ENCODE measurements around the gene RPN1. TPM values are rescaled to one million over a fixed set of nuclear protein-coding genes. Genes with fewer than 3 reads are reported as not detected.
A peak's percentile ranks its signal among the peaks of the same experiment; 100 is the strongest.

RPN1 gene
- total and polyA plus RNA-seq, 2 of the 13 experiments (the other 11 are each of a cell fraction or from before 2014, with no cell fraction given): 290 to 342 TPM

DNA sequence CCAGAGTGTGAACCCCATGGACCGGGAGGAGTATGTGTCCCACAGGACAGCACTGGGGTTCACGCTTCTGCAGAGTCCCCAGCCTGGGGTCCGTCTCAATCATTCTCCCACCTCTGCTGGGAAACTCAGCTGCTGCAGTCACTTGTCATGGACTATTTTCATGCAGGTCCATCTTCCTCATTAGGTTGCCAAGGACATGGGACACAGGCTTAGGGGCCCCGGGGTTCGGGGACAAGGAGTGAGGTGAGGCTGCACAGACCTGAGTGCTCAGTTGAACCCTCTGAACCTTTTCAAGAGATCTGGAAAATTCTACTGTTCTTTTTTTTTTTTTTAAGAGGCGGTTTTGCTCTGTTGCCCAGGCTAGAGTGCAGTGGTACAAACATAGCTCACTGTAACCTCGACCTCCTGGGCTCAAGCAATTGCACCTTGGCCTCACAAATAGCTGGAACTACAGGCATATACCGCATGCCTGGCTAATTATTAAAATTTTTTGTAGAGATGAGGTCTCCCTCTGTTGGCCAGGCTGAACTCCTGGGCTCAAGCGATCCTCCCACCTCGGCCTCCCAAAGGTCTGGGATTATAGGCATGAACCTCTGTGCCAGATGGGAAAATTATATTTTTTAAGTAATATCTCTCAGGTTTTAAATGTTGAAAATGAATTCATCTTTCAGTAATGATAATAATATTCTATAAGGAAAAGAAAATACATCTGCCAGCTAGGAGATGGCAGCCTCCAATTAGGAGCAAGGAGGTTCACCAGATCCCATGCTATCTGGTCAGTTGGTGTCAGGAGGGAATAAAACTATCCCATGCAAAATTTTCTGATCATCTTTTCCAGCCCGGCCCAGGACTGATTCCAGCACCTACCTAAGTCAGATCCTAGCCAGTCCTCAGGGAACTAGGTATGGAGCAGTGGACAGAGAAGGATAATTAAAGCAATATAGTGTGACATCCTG is 45.2 kb downstream of the RPN1 start (continued):
- TF ChIP-seq TAF1 (CRISPR knock-in tag; IDR thresholded peaks at IDR 0.05) (peak; percentile 25; the same call in 1 of the 2 replicates), ZNF607 (CRISPR knock-in tag; IDR thresholded peaks at IDR 0.05; ENCODE audit: borderline replicate concordance) (0 out of 2 replicates have a peak, but pooled peaks have one; percentile 60), ZNF777 (CRISPR knock-in tag; IDR thresholded peaks at IDR 0.05) (no peak), ASH2L (IDR thresholded peaks at IDR 0.05; ENCODE audit: insufficient read length, low read depth, low read length) (peak; percentile 72), ZNF510 (CRISPR knock-in tag; IDR thresholded peaks at IDR 0.05; ENCODE audit: low read depth) (peak; percentile 57; the same call in 1 of the 2 replicates), ZMYM4 (CRISPR knock-in tag; IDR thresholded peaks at IDR 0.05) (peak; percentile 42), ERF (CRISPR knock-in tag; IDR thresholded peaks at IDR 0.05) (0 out of 2 replicates have a peak, but pooled peaks have one; percentile 31), ARNT (IDR thresholded peaks at IDR 0.05) (no peak), ZEB1 (IDR thresholded peaks at IDR 0.05; ENCODE audit: insufficient replicate concordance, low read depth) (peak; percentile 48), ZNF747 (CRISPR knock-in tag; IDR thresholded peaks at IDR 0.05; ENCODE audit: borderline replicate concordance) (no peak), ELF4 (CRISPR knock-in tag; IDR thresholded peaks at IDR 0.05; ENCODE audit: borderline replicate concordance) (no peak), FOXP1 (IDR thresholded peaks at IDR 0.05) (no peak), FOXP1 (CRISPR knock-in tag; IDR thresholded peaks at IDR 0.05) (peak; percentile 45), ZFX (CRISPR knock-in tag; IDR thresholded peaks at IDR 0.05; ENCODE audit: low read depth) (peak; percentile 49; the same call in 1 of the 2 replicates), ADNP (CRISPR knock-in tag; IDR thresholded peaks at IDR 0.05) (0 out of 2 replicates have a peak, but pooled peaks have one; percentile 29), SOX13 (IDR thresholded peaks at IDR 0.05) (no peak), SOX13 (CRISPR knock-in tag; conservative IDR thresholded peaks at IDR 0.05 in 1 of 2, IDR thresholded peaks at IDR 0.05 in 1 of 2) (peak in 1 of 2 experiments; percentile 35; a peak in 1 of 4 replicates), ZNF317 (CRISPR knock-in tag; IDR thresholded peaks at IDR 0.05) (peak; percentile 44; the same call in 1 of the 2 replicates), NR2F6 (IDR thresholded peaks at IDR 0.05) (peak; percentile 85), NR2F6 (CRISPR knock-in tag; IDR thresholded peaks at IDR 0.05) (peak; percentile 75), PITX1 (CRISPR knock-in tag; IDR thresholded peaks at IDR 0.05) (peak; percentile 39; the same call in 1 of the 2 replicates), GATAD2A (CRISPR knock-in tag; IDR thresholded peaks at IDR 0.05) (peak; percentile 73)
- TF ChIP-seq, protein P1, sequence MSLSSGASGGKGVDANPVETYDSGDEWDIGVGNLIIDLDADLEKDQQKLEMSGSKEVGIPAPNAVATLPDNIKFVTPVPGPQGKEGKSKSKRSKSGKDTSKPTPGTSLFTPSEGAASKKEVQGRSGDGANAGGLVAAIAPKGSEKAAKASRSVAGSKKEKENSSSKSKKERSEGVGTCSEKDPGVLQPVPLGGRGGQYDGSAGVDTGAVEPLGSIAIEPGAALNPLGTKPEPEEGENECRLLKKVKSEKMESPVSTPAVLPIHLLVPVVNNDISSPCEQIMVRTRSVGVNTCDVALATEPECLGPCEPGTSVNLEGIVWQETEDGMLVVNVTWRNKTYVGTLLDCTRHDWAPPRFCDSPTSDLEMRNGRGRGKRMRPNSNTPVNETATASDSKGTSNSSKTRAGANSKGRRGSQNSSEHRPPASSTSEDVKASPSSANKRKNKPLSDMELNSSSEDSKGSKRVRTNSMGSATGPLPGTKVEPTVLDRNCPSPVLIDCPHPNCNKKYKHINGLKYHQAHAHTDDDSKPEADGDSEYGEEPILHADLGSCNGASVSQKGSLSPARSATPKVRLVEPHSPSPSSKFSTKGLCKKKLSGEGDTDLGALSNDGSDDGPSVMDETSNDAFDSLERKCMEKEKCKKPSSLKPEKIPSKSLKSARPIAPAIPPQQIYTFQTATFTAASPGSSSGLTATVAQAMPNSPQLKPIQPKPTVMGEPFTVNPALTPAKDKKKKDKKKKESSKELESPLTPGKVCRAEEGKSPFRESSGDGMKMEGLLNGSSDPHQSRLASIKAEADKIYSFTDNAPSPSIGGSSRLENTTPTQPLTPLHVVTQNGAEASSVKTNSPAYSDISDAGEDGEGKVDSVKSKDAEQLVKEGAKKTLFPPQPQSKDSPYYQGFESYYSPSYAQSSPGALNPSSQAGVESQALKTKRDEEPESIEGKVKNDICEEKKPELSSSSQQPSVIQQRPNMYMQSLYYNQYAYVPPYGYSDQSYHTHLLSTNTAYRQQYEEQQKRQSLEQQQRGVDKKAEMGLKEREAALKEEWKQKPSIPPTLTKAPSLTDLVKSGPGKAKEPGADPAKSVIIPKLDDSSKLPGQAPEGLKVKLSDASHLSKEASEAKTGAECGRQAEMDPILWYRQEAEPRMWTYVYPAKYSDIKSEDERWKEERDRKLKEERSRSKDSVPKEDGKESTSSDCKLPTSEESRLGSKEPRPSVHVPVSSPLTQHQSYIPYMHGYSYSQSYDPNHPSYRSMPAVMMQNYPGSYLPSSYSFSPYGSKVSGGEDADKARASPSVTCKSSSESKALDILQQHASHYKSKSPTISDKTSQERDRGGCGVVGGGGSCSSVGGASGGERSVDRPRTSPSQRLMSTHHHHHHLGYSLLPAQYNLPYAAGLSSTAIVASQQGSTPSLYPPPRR (CRISPR knock-in tag; IDR thresholded peaks at IDR 0.05; ENCODE audit: borderline replicate concordance): peak; percentile 13; the same call in 1 of the 2 replicates
- TF ChIP-seq, protein P2, sequence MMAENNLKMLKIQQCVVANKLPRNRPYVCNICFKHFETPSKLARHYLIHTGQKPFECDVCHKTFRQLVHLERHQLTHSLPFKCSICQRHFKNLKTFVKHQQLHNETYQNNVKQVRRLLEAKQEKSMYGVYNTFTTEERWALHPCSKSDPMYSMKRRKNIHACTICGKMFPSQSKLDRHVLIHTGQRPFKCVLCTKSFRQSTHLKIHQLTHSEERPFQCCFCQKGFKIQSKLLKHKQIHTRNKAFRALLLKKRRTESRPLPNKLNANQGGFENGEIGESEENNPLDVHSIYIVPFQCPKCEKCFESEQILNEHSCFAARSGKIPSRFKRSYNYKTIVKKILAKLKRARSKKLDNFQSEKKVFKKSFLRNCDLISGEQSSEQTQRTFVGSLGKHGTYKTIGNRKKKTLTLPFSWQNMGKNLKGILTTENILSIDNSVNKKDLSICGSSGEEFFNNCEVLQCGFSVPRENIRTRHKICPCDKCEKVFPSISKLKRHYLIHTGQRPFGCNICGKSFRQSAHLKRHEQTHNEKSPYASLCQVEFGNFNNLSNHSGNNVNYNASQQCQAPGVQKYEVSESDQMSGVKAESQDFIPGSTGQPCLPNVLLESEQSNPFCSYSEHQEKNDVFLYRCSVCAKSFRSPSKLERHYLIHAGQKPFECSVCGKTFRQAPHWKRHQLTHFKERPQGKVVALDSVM (CRISPR knock-in tag; IDR thresholded peaks at IDR 0.05): peak; percentile 100

Measured in HepG2 (cell line).